T-cell (primary cell): ENCODE data around the gene RMC1. TPM values are rescaled to one million over a fixed set of nuclear protein-coding genes. Genes with fewer than 3 reads are reported as not detected.

Experiments used
- ATAC-seq, 4 experiments: fragments of 200-7000 bp in 3 of 4; fragments of 150-1000 bp in 1 of 4; cut with Tn5 transposase; replicated peaks in 1 of 4; 1 replicate in 3 of 4; 2 replicates in 1 of 4; pipeline ENCODE4 v1.10.0; 2021; ENCODE audit warnings: moderate library complexity in 3 of 4, mild to moderate bottlenecking in 2 of 4, moderate number of reproducible peaks in 1 of 4
- CTCF ChIA-PET, 2 donors: fragments of 300-600 bp; sonication (Branson Sonifier 250); formaldehyde crosslinking; loops; one replicate each; lab custom pipeline; 2022; ENCODE audit warnings: antibody characterized with exemption in 2 of 2; lab: Charles Lee
- POLR2A ChIA-PET, 2 donors: fragments of 300-600 bp; sonication (Branson Sonifier 250); formaldehyde crosslinking; loops; one replicate each; lab custom pipeline; 2022; ENCODE audit warnings: antibody characterized with exemption in 2 of 2; lab: Charles Lee
- DNase-seq, 35 experiments: peaks; one replicate each; pipeline versions ENCODE4 v3.0.0 to v3.0.0-alpha.2; 2013 to 2023
- H3K27ac ChIP-seq: one replicate; pipeline ENCODE4 v1.5.1; 2013; ENCODE audit warnings: low read length
- H3K27me3 ChIP-seq, 2 experiments: replicated peaks in 1 of 2; 1 replicate in 1 of 2; 2 replicates in 1 of 2; pipeline versions ENCODE4 v1.6.1 to v1.7.0; 2013; ENCODE audit warnings: low read length in 1 of 2, mixed read lengths in 1 of 2; ENCODE audit not compliant: control insufficient read depth in 2 of 2, insufficient read depth in 2 of 2; ENCODE audit errors: extremely low read depth in 1 of 2
- H3K36me3 ChIP-seq, 2 donors: 1 replicate in 1 of 2; 2 replicates in 1 of 2; pipeline versions ENCODE4 v1.6.1 to v1.7.0; 2013; ENCODE audit warnings: low read length in 1 of 2; ENCODE audit not compliant: control insufficient read depth in 2 of 2, insufficient read depth in 1 of 2; ENCODE audit errors: extremely low read depth in 1 of 2
- H3K4me1 ChIP-seq, 2 experiments: 1 replicate in 1 of 2; 2 replicates in 1 of 2; pipeline versions ENCODE4 v1.6.1 to v1.7.0; 2013; ENCODE audit warnings: low read length in 2 of 2, mixed read lengths in 1 of 2; ENCODE audit not compliant: insufficient read depth in 2 of 2, control insufficient read depth in 1 of 2; ENCODE audit errors: extremely low read depth in 1 of 2
- H3K4me3 ChIP-seq, 2 donors: 1 replicate in 1 of 2; 2 replicates in 1 of 2; pipeline versions ENCODE4 v1.5.1 to v1.7.0; 2013; ENCODE audit warnings: mild to moderate bottlenecking in 2 of 2, low read length in 1 of 2, moderate library complexity in 1 of 2; ENCODE audit not compliant: control insufficient read depth in 1 of 2; ENCODE audit errors: extremely low read depth in 1 of 2
- H3K9me3 ChIP-seq: 2 replicates; pipeline ENCODE4 v1.7.0; 2013
- H3K27ac Mint-ChIP-seq, 2 donors: one replicate each; pipeline ENCODE4 v1.8.0; 2020 to 2021; ENCODE audit warnings: mild to moderate bottlenecking in 2 of 2, mixed read lengths in 2 of 2
- H3K27me3 Mint-ChIP-seq, 2 donors: one replicate each; pipeline ENCODE4 v1.8.0; 2021 to 2022; ENCODE audit warnings: mixed read lengths in 2 of 2
- H3K36me3 Mint-ChIP-seq: one replicate; pipeline ENCODE4 v1.8.0; 2021; ENCODE audit warnings: mixed read lengths
- H3K4me1 Mint-ChIP-seq, 3 donors: one replicate each; pipeline ENCODE4 v1.8.0; 2020 to 2022; ENCODE audit warnings: mixed read lengths in 3 of 3, mild to moderate bottlenecking in 1 of 3
- H3K4me3 Mint-ChIP-seq, 3 donors: one replicate each; pipeline ENCODE4 v1.8.0; 2020 to 2022; ENCODE audit warnings: mild to moderate bottlenecking in 3 of 3, mixed read lengths in 3 of 3, moderate library complexity in 3 of 3
- H3K9me3 Mint-ChIP-seq, 3 donors: one replicate each; pipeline ENCODE4 v1.8.0; 2020 to 2022; ENCODE audit warnings: mixed read lengths in 3 of 3
- WGBS: methylation state at CpG from one replicate; pipeline ENCODE4 v1.1.5; 2013; ENCODE audit warnings: missing lambda C conversion rate; ENCODE audit not compliant: insufficient coverage; 5-methylcytosine and 5-hydroxymethylcytosine counted together
- total RNA-seq, 35 experiments: library from RNA in 6 of 35; stranded (reverse) in 6 of 35; fragments of 120-200 nt in 1 of 35; gene quantifications; one replicate each; pipeline versions ENCODE4 v1.2.1 to v1.2.4 and lab custom pipeline; 2013 to 2026

RMC1 gene
- total RNA-seq, 5 donors from 2014 or later (not counting 1 experiment from before 2014, with no cell fraction given): 46.9 to 57.4 (median 51.0) TPM

- H3K4me1 ChIP-seq: peaks cover 10 to 51% of the 10 kb centered on the region in 2 experiments
- no peaks in the 10 kb centered on the region for H3K27me3 ChIP-seq
- H3K9me3 Mint-ChIP-seq: no peaks in the 10 kb centered on the region
- no peak for DNase-seq
- H3K27me3 Mint-ChIP-seq: no peaks in the 10 kb centered on the region
- ChIA-PET CTCF (interaction anchor here (0.6 to 1.5 kb wide), 3 partner anchors 37 to 63 kb away, joined by 3 read pairs; no protein-coding TSS in a partner anchor), POLR2A (interaction anchor here (0.6 kb wide), 2 partner anchors 323 to 500 kb away, joined by 4 to 5 read pairs; no protein-coding TSS in a partner anchor)
- peaks cover 63 to 78% (median 70%) of the 10 kb centered on the region in 3 donors for H3K4me1 Mint-ChIP-seq
- H3K9me3 ChIP-seq: no peaks in the 10 kb centered on the region
- peaks cover 30% of the 10 kb centered on the region for H3K36me3 Mint-ChIP-seq
- H3K36me3 ChIP-seq: peaks cover 0 to 22% of the 10 kb centered on the region in 2 donors
- ATAC-seq: no peak
- WGBS: 95% methylated on average over 5 of the region's 8 CpGs
- H3K4me3 Mint-ChIP-seq: no peak overlapping the region
- H3K4me3 ChIP-seq: no peak overlapping the region
- no peak overlapping the region for H3K27ac ChIP-seq
- peak overlapping the region; percentile 70 to 88 for H3K27ac Mint-ChIP-seq
Measured at GRCh38 chr18:23578891-23579653, 75.8 kb downstream of the RMC1 start.

GRCh38 chr18:23580677-23581367, 77.5 kb downstream of the RMC1 start:
- Histone ChIP-seq H3K36me3 (peaks cover 0 to 15% of the 10 kb centered on the region in 2 donors), H3K27me3 (no peaks in the 10 kb centered on the region), H3K27ac (no peak overlapping the region), H3K4me3 (no peak overlapping the region), H3K4me1 (peaks cover 3 to 52% of the 10 kb centered on the region in 2 experiments), H3K9me3 (no peaks in the 10 kb centered on the region)
- Mint-ChIP-seq H3K4me1 (peaks cover 62 to 77% (median 68%) of the 10 kb centered on the region in 3 donors), H3K27ac (no peak overlapping the region), H3K27me3 (no peaks in the 10 kb centered on the region), H3K36me3 (peaks cover 25% of the 10 kb centered on the region), H3K9me3 (no peaks in the 10 kb centered on the region), H3K4me3 (no peak overlapping the region)
- ATAC-seq (no peak), DNase-seq (no peak)
- 95% methylated on average over 4 of the region's 6 CpGs for WGBS
- CTCF ChIA-PET: interaction anchor here in 1 of 2 donors (0.8 to 0.9 kb wide), 2 partner anchors 40 to 70 kb away, joined by 3 to 5 read pairs; no protein-coding TSS in a partner anchor
- POLR2A ChIA-PET: no interaction called here

Other genes starting within 250 kb of the RMC1 start
- gene RIOK3, start 50.2 kb upstream of the RMC1 start, total RNA-seq: 10 to 100 TPM; 63.1 to 99.2 (median 65.3) TPM
- 10 to 100 TPM; 35.2 to 52.7 (median 39.4) TPM for gene NPC1, start 83.0 kb downstream of the RMC1 start, total RNA-seq
- under 1 TPM in 4 of 5 donors, not detected in 1; 0.23 to 0.48 (median 0.32) TPM for gene ANKRD29, start 159.4 kb downstream of the RMC1 start, total RNA-seq
- under 1 TPM in 3 of 5 donors, not detected in 2; 0.20 to 0.44 (median 0.26) TPM for gene LAMA3, start 185.9 kb downstream of the RMC1 start, total RNA-seq